ENCODE measurements around the gene SDCBP2.

DNA sequence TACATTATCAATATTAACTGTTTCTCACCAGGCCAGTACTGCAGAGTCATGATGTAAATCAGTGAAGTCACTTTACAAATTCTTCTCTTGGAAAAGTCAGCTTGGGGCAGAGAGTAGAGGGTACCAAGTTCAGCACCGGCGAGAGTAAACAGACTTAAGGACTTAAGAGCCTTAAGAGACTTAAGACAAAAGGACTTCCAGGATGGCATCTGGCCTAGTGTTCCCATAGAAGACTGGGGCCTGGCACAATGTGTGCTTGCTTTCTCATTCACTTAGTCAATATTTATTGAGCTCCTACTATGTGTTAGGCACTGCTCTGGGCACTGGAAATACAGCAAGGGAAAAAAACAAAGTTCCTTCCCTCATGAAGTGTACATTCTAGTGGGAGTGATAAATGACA, 64.2 kb downstream of the SDCBP2 start:
- TF ChIP-seq POLR2A (IDR thresholded peaks at IDR 0.05) = no peak
- TF ChIP-seq, protein P1, sequence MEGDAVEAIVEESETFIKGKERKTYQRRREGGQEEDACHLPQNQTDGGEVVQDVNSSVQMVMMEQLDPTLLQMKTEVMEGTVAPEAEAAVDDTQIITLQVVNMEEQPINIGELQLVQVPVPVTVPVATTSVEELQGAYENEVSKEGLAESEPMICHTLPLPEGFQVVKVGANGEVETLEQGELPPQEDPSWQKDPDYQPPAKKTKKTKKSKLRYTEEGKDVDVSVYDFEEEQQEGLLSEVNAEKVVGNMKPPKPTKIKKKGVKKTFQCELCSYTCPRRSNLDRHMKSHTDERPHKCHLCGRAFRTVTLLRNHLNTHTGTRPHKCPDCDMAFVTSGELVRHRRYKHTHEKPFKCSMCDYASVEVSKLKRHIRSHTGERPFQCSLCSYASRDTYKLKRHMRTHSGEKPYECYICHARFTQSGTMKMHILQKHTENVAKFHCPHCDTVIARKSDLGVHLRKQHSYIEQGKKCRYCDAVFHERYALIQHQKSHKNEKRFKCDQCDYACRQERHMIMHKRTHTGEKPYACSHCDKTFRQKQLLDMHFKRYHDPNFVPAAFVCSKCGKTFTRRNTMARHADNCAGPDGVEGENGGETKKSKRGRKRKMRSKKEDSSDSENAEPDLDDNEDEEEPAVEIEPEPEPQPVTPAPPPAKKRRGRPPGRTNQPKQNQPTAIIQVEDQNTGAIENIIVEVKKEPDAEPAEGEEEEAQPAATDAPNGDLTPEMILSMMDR (IDR thresholded peaks at IDR 0.05) = no peak
